Stimulated activated CD4-positive, alpha-beta T cell treated with anti-CD3 and anti-CD28 coated beads, Interleukin-2, amount 100 ng/mL, for 4 hours (primary cell): Measurements from ENCODE around the gene CX3CL1.
"Not testable (repeated sequence)": the region's sequence is repeated elsewhere in the genome, so short reads cannot be mapped to it uniquely, and the experiment has no call there.

Experiments
- DNase-seq: peaks from one replicate; pipeline ENCODE4 v3.0.0-alpha.2; 2020; ENCODE audit warnings: low read depth

CX3CL1 gene

GRCh38 chr16:57357330-57358085 is 14.8 kb upstream of the CX3CL1 start:
- DNase-seq: no peak

- no peak for DNase-seq
Measured at GRCh38 chr16:57358086-57358420, 14.2 kb upstream of the CX3CL1 start.

GRCh38 chr16:57358527-57359095 is 13.7 kb upstream of the CX3CL1 start, which contains the start of gene CCL22:
TSS of gene CCL22 (plus strand) at chr16:57358783. CDS start at chr16:57358817, 34 bp downstream.
- DNase-seq: no peak

GRCh38 chr16:57360321-57360935 is 11.9 kb upstream of the CX3CL1 start:
- no peak for DNase-seq

GRCh38 chr16:57361404-57361803 is 10.9 kb upstream of the CX3CL1 start:
- no peak for DNase-seq

GRCh38 chr16:57364143-57364542 is 8.1 kb upstream of the CX3CL1 start:
- DNase-seq: no peak

DNA sequence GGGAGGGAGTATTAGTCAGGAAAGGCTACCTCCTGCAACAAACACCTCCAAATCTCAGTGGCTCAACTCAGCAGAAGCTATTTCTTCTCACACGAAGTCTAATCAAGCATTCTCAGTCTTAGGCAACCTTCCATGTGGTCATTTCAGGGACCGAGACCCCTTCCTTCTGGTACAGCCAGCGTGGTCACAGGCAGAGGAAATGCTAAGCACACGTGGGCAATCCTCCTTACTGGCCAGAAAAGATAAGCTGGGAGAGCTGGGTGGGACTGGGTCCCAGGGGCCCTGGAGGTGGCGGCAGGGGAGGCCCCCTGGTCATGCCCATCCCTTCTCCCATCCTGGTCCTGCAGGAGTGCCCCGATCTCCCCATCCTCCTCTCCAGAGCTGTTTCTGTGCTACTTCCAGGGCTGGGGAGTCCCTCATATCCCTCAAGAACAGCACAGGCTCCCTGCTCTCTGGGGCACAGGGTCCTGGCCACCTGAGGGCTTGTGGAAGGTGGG is 5.7 kb upstream of the CX3CL1 start:
- no peak for DNase-seq

DNA sequence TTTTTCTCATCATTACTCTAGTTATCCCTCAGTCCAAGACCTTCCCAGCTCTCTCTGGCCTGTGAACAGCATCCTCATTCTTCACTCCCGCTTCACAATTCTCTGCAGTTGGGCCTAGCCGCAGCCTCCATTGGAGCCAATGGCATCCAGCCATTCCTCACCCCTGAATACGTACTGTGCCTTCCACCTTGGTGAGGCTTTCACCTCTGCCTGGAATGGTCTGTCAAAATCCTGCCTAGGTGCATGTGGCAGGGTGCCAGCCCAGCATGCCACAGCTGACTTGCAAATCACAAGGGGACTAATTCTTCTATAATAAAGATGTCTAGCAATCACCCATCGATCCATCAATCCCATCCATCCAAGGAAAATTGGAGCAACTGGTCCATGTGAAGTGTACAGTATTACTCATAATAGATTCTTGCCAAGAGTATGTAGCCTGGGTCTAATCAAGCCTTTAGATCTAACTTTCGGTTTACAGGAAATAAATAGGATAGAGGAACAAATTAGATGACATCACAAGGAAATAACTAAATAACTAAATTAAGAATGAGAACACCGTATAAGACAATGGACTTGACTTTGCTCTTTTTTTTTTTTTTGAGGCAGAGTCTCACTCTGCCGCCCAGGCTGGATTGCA is 5.1 kb upstream of the CX3CL1 start:
- DNase-seq: no peak

GRCh38 chr16:57371494-57372371 is 557 bp upstream of the CX3CL1 start:
- DNase-seq: no peak

DNA sequence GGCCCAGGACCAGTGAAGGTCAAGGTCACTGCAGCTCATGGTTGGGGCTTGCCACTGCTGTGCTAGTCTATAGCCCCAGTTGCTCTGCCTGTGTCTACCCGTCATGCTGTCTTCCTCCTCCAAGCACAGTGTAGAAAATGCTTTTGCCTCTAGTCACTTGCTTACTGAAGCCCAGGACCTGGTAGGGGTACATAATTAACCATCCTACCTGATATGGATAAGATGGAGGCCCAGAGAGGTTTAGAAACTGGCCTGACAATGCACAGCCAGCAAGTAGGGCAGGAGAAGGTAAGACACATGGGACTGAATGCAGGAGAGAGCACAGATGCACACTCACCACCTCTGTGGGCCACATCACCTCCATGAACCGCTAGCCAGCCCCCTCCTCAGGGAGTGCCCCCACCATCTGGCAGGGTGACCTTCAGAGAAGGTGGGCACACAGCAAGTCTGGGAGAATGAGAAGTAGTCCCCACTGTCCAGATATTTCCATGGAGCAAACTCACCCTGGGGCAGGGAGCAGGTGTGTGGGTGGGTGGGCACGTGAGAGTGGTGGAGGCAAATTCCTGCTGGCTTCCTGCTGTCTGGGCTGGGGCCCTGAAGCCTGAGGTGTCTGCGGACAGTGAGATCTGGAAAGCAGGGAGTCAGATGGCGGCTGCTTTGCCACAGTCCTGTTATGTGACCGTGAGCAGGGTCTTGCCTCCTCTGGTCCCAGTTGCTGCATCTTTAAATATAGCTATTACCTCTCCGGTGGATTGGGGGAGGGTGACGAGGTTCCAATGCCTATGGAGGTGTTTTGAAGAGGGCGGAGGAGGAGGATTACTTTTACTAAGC is 1.0 kb downstream of the CX3CL1 start:
- DNase-seq: no peak

DNA sequence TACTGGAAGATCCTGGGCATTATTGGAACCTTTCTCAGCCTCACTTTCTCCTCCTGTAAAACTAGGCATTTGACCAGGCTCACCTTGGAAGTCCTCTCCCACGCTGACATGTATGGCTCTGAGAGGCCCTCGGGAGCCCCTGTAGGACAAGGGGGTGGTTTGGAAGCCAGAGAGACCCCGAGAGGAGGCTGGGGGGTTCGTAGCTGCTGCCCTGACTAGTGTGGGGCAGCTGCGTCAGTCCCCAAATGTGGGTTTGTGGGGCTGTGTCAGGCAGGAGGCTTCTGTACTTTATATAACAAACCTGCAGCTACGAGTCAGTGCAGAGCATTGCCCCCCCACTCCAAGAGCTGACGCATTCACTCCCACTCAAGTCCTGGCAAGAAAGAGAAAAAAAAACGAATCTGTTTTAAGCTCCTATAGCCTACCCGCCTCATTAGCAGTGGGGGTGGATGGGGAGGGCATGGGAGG is 1.8 kb downstream of the CX3CL1 start:
- no peak for DNase-seq

DNA sequence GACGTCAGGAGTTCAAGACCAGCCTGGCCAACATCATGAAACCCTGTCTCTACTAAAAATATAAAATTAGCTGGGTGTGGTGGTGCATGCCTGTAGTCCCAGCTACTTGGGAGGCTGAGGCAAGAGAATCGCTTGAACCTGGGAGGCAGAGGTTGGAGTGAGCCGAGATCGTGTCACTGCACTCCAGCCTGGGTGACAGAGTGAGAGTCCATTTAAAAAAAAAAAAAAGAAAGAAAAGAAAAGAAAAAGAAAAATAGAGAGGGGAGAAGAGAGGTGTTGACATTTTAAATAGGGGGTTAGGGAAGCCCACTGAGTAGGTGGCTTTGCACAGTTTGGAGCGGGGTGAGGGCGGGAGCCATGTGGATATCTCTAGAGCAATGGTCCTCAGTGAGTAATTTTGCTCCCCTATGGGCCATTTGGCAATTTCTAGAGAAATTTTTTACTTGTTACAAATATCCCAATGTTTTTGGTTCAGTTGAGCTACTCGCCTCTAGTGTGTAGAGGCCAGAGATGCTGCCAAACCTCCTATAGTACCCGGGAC is 2.7 kb downstream of the CX3CL1 start:
- DNase-seq: not testable (repeated sequence)

- DNase-seq: no peak
Measured at GRCh38 chr16:57376313-57376818, 4.1 kb downstream of the CX3CL1 start.

DNA sequence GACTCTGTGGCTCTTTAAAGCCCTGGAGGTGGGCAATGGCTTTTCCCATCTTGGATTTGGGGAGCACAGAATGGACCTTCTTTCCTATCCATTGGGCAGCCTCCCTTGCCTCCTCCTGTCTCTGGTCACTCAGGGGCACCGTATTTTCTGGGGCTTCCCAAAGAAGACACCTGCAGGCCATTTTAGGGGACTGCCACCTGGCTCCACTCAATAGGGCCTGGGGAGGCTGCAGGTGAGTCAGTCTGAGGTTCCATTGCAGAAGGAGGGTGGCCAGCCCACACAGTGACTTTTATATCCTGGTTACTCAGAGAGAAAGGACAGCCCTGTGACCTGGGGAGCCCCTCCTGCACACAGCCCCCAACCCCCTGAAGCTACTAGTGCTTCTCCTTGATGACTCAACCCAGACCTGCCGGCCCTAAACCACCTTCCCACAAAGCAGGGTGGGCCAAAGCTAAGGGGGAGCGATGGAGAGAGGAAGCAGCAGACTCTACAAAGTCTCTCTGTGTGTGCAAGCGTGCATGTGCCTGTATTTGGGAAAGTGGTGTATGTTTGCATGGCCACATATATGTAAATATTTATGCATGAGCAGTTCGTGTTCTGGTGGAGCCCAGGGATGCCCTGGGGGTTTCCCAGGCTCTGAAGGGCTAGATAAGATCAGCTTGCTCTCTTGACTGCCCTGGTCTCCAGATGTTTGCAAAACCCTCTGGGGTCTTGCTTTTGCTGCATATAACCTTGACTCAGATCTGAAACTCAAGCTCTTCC is 5.0 kb downstream of the CX3CL1 start:
- no peak for DNase-seq

GRCh38 chr16:57379579-57379978 is 7.3 kb downstream of the CX3CL1 start:
- no peak for DNase-seq

DNA sequence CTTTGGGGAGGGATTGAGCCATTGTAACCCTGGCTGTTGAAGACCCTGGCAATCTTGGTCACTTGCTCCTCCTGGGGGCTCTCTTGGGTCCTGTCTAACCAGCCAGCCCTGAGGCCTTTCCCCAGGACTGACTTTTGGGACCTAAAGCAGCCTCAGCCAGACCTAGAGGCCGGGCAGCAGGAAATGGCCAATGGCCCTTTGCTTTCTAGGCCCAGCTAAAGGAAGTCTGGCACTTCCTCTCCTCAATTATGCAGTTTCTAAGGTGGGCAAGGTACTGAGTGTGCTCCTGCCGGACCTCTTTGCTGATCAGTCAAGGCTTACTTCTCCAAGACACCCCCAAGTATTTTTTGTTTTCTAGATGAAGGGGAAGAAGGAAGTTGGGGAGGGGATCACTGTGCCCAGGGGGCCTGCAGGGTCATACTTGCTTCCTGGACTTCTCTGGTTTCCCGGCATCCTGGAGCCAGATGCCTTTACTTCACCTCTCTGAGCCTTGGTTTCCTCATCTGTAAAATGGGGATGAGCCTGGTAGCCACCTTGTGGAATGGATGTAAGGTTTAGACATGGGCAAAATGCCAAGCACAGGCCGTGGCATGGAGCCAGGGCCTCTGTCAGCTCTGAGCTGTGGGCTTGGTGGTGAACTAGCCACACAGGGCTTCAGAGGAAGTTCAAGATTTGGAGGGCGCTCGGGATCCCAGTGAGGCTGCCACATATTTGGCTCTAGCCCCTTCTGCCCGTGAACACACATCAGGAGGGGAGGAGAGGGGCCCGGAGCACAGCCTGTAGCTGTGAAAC is 8.6 kb downstream of the CX3CL1 start:
- no peak for DNase-seq

DNA sequence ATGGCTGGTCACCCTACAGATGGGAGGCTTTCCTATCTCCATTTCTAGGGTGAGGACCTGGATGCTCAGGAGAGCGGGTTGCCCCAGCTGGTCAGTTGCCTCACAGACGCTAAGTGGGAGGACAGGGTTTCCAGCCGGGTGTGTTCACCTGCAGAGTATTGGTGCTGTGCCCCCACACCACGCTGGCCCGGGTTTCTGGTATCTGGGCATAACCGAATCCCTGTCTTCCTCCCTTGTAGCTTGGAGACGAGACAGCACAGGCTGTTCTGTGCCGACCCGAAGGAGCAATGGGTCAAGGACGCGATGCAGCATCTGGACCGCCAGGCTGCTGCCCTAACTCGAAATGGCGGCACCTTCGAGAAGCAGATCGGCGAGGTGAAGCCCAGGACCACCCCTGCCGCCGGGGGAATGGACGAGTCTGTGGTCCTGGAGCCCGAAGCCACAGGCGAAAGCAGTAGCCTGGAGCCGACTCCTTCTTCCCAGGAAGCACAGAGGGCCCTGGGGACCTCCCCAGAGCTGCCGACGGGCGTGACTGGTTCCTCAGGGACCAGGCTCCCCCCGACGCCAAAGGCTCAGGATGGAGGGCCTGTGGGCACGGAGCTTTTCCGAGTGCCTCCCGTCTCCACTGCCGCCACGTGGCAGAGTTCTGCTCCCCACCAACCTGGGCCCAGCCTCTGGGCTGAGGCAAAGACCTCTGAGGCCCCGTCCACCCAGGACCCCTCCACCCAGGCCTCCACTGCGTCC is 9.7 kb downstream of the CX3CL1 start:
- no peak for DNase-seq
